Measurements from ENCODE around the gene LKAAEAR1. TPM values are rescaled to one million over a fixed set of nuclear protein-coding genes. Genes with fewer than 3 reads are reported as not detected.

Gene LKAAEAR1
- total and polyA plus RNA-seq, 2 experiments from 2014 or later = 1.8 TPM; not detected in 1

- H2AFZ ChIP-seq = no peak overlapping the region
- no peak overlapping the region for H3K27ac ChIP-seq (ENCODE audit: low read depth)
- H3K79me2 ChIP-seq (replicated peaks; ENCODE audit: insufficient read depth) = no peaks in the 10 kb centered on the region
- H3K4me1 ChIP-seq (ENCODE audit: insufficient read depth) = peaks cover 17% of the 10 kb centered on the region; the same call in 1 of the 2 replicates
- peaks cover 34% of the 10 kb centered on the region for H3K4me1 Mint-ChIP-seq
- no peaks in the 10 kb centered on the region for H3K9me2 ChIP-seq (ENCODE audit: insufficient read depth)
- DNase-seq (ENCODE audit: low spot score) (no peak), ATAC-seq (no peak)
- no peak overlapping the region; the same call in 1 of the 2 replicates for H3K27ac Mint-ChIP-seq
- no peak overlapping the region for H3K4me2 ChIP-seq
- H3K27me3 Mint-ChIP-seq (ENCODE audit: insufficient read depth, low read depth, poor library complexity) = peaks cover 13% of the 10 kb centered on the region
- no peak overlapping the region for H3K4me3 ChIP-seq
- peak overlapping the region; percentile 17; the same call in 1 of the 3 replicates for H3K4me3 Mint-ChIP-seq
- H3K27me3 ChIP-seq (ENCODE audit: insufficient read depth) = no peaks in the 10 kb centered on the region
- no peaks in the 10 kb centered on the region for H3K9me3 Mint-ChIP-seq
- TF ChIP-seq REST (IDR thresholded peaks at IDR 0.05; ENCODE audit: unreplicated experiment) = no peak
- no peak for TF ChIP-seq EZH2 (IDR thresholded peaks at IDR 0.05; ENCODE audit: low read depth, unreplicated experiment)
- TF ChIP-seq JUNB (IDR thresholded peaks at IDR 0.05; ENCODE audit: unreplicated experiment) = no peak
- no peak for TF ChIP-seq ZNF462 (CRISPR knock-in tag; IDR thresholded peaks at IDR 0.05)
- no peak for TF ChIP-seq STAT1 (IDR thresholded peaks at IDR 0.05; ENCODE audit: unreplicated experiment)
- no peak for TF ChIP-seq ETS1 (IDR thresholded peaks at IDR 0.05)
- TF ChIP-seq CREB1 (CRISPR knock-in tag; IDR thresholded peaks at IDR 0.05; ENCODE audit: low read depth) = no peak
- TF ChIP-seq NANOG (IDR thresholded peaks at IDR 0.05; ENCODE audit: borderline replicate concordance) = no peak
- no peaks in the 10 kb centered on the region for H3K36me3 Mint-ChIP-seq (ENCODE audit: low read depth)
- no peaks in the 10 kb centered on the region for H4K20me1 ChIP-seq (replicated peaks; ENCODE audit: insufficient read depth)
- no peaks in the 10 kb centered on the region for H3K36me3 ChIP-seq (ENCODE audit: insufficient read depth)
- H3F3A ChIP-seq (replicated peaks; ENCODE audit: low read depth) = peaks cover 6% of the 10 kb centered on the region; the same call in 1 of the 2 replicates
These were observed 18.9 kb downstream of the LKAAEAR1 start for GRCh38 chr20:64065062-64065973.
